Thoracic aorta (tissue), 2 donors: Measurements from ENCODE around the gene ASIC2. TPM values are rescaled to one million over a fixed set of nuclear protein-coding genes. Genes with fewer than 3 reads are reported as not detected.

Experiments used
- ATAC-seq: fragments of 150-250 bp; one replicate; pipeline ENCODE4 v1.8.0; 2017; ENCODE audit warnings: low read depth; ENCODE audit not compliant: insufficient number of reproducible peaks, low FRiP score
- DNase-seq: peaks from one replicate; pipeline ENCODE4 v3.0.0-alpha.2; 2020; ENCODE audit warnings: low spot score
- H3K27ac ChIP-seq, 2 donors: fragments of 200-600 bp; sonication (generic); 1 replicate in 1 of 2; 2 replicates in 1 of 2; pipeline ENCODE4 v1.5.1; 2016; ENCODE audit warnings: mild to moderate bottlenecking in 2 of 2, moderate library complexity in 2 of 2
- H3K27me3 ChIP-seq: fragments of 200-600 bp; sonication (generic); replicated peaks from 2 replicates; pipeline ENCODE4 v1.6.0; 2016; ENCODE audit warnings: mild to moderate bottlenecking; ENCODE audit not compliant: insufficient read depth
- H3K36me3 ChIP-seq: fragments of 200-600 bp; sonication (generic); one replicate; pipeline ENCODE4 v1.5.1; 2016
- H3K4me1 ChIP-seq, 2 donors: fragments of 200-600 bp; sonication (generic); 1 replicate in 1 of 2; 2 replicates in 1 of 2; pipeline versions ENCODE4 v1.5.1 to v1.6.0; 2016; ENCODE audit warnings: low read depth in 2 of 2, mild to moderate bottlenecking in 1 of 2; ENCODE audit not compliant: control insufficient read depth in 1 of 2
- H3K4me3 ChIP-seq: fragments of 200-600 bp; sonication (generic); 2 replicates; pipeline ENCODE4 v1.5.1; 2016; ENCODE audit warnings: mild to moderate bottlenecking
- H3K9me3 ChIP-seq: fragments of 200-600 bp; sonication (generic); 2 replicates; pipeline ENCODE4 v1.5.1; 2016
- total RNA-seq, 2 donors: library from RNA; depleted of rRNA; stranded (reverse); fragments of >200 nt; gene quantifications; one replicate each; pipeline versions ENCODE4 v1.1.0 to v1.2.3, GENCODE V29; 2016
- TF ChIP-seq, protein P1 (sequence below): fragments of 200-600 bp; sonication (generic); IDR thresholded peaks from one replicate; pipeline ENCODE4 v1.5.1; 2019; ENCODE audit warnings: antibody characterized with exemption

The ASIC2 gene
- total RNA-seq, 2 donors from 2014 or later, result 0.54 to 1.1 TPM

DNA sequence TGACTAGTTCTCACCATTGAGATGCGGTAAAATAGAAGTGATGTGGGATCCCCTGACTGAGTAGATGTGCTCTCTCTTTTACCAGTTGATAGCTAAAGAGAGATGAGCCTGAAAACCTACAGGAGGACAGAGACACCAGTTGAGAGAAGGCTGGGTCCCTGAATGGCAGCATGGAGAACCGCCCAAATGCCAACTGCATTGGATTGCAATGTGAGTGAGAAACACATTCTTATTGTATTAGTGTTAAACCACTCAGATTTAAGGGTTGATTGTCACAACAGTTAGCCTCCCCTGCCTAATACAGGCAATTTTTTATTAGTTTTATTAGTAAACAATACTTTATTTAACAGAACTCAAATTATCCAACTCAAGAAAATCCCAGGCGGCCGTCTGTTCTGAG lies 240.2 kb downstream of the ASIC2 start:
- no peaks in the 10 kb centered on the region for H3K27me3 ChIP-seq
- H3K27ac ChIP-seq, result no peak overlapping the region
- peaks cover 7 to 21% of the 10 kb centered on the region in 2 donors for H3K4me1 ChIP-seq
- H3K36me3 ChIP-seq, result no peaks in the 10 kb centered on the region
- no peak for ATAC-seq
- TF ChIP-seq, protein P1, sequence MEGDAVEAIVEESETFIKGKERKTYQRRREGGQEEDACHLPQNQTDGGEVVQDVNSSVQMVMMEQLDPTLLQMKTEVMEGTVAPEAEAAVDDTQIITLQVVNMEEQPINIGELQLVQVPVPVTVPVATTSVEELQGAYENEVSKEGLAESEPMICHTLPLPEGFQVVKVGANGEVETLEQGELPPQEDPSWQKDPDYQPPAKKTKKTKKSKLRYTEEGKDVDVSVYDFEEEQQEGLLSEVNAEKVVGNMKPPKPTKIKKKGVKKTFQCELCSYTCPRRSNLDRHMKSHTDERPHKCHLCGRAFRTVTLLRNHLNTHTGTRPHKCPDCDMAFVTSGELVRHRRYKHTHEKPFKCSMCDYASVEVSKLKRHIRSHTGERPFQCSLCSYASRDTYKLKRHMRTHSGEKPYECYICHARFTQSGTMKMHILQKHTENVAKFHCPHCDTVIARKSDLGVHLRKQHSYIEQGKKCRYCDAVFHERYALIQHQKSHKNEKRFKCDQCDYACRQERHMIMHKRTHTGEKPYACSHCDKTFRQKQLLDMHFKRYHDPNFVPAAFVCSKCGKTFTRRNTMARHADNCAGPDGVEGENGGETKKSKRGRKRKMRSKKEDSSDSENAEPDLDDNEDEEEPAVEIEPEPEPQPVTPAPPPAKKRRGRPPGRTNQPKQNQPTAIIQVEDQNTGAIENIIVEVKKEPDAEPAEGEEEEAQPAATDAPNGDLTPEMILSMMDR, result no peak
- H3K9me3 ChIP-seq, result no peaks in the 10 kb centered on the region
- no peak for DNase-seq
- H3K4me3 ChIP-seq, result no peak overlapping the region

DNA sequence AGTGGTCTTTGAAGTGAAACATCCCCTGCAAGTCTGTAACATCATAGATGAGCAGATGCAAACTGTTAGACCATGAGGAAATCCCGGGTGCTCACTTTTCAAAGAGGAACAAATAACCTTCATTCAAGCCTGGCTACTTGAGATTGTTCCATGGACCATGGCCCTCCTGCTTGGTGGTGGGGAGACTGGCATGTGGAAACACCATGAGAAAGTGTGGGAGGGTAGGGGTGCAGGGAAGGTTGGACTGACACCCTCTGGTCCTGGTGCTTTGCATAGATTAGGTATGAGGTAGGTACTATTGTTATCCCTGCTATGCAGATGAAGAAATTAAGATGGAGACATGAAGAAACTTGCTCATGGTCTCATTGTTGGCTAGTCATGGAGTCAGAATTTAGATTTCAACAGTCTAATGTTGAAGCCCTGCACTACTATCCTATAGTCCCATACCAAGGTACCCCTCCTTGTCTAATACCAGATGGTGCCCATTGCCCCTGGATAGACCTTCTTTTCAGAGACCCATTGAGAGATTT lies 242.4 kb downstream of the ASIC2 start:
- Histone ChIP-seq H3K36me3 (no peaks in the 10 kb centered on the region), H3K27ac (no peak overlapping the region), H3K4me3 (no peak overlapping the region), H3K27me3 (no peaks in the 10 kb centered on the region), H3K4me1 (peaks cover 3 to 9% of the 10 kb centered on the region in 2 donors), H3K9me3 (no peaks in the 10 kb centered on the region)
- no peak for DNase-seq
- ATAC-seq, result no peak
- TF ChIP-seq, protein P1, result no peak

DNA sequence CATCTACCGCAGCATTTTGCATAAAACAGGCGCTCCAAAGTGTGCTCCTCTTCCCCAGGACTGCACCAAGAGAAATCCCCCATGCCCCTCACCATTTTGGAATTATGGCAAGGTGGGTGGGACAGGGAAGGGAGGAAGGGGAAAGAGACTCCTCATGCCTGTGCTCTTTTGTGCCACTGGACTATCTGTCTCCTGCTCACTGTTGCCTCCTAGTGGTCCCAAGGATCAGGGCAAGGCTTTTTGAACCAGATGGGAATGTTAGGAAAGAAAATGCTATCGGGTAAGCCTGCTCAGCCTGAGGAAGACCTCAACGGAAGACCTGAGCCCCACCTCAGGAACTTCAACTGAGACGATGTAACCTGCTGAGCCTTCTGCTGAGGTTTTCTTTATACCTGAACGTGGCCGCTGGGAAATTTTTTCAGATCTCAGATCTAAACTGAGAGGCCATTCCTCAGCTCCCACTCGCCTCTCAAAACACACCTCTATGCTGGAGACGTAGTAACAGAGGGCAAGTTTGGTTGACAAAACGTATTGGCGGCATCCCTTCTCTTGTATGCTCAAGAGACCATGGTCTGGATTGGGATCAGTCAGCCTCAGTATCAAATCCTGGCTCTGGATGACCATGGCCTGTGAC lies 243.2 kb downstream of the ASIC2 start:
- peaks cover 0 to 1% of the 10 kb centered on the region in 2 donors for H3K4me1 ChIP-seq
- no peak overlapping the region for H3K4me3 ChIP-seq
- no peak for ATAC-seq

DNA sequence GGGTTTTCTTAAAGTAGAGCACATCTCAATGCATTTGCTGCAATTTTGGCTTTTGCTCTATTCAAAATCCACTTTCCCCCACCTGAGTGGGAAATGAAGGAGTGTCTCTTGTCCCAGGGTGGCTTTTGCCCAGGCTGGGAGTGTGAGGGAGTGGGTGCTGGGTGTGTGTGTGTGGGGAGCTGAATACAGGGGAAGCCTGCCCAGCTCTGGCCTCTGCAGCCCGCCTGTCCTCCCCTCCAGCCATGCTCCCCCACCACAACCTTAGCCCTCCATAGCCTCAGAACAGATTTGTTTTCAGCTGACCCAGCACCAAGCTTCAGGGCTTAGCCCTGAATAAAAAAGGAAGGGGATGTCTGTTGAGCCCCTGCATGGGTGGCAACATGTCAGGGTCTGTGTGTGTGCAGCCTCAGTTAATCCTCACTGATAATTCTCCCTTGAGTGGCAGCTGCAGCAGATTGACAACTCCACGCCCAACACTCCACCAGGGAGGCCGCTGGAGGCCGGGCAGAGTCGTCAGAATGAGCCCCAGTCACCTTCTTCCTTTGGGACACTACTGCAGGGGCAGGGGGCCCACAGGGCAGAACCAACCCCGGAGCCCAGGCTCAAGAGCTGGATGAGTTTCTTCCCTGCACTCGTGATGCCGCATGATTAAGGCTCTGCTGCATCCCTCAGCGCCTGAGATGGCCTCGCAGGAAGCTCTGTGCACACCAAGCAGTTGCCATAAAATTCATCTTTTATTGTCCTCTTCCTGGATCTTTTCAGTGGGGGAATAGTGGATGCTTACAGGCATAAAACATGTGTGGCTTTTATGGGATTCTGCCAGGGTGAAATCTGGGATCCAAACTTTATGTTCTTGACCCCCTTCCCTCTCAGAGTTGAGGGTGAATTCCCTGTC lies 246.5 kb downstream of the ASIC2 start:
- ATAC-seq, result no peak
- DNase-seq, result no peak
- no peak overlapping the region for H3K4me3 ChIP-seq
- H3K27me3 ChIP-seq, result no peaks in the 10 kb centered on the region
- no peaks in the 10 kb centered on the region for H3K4me1 ChIP-seq
- H3K27ac ChIP-seq, result no peak overlapping the region
- TF ChIP-seq, protein P1, result no peak
- H3K9me3 ChIP-seq, result no peaks in the 10 kb centered on the region
- H3K36me3 ChIP-seq, result no peaks in the 10 kb centered on the region

More for the DNA sequence above, 243.2 kb downstream of the ASIC2 start:
- no peak for DNase-seq
- no peaks in the 10 kb centered on the region for H3K36me3 ChIP-seq
- H3K27ac ChIP-seq, result no peak overlapping the region
- H3K9me3 ChIP-seq, result no peaks in the 10 kb centered on the region
- no peaks in the 10 kb centered on the region for H3K27me3 ChIP-seq
- TF ChIP-seq, protein P1, result peak; percentile 71

DNA sequence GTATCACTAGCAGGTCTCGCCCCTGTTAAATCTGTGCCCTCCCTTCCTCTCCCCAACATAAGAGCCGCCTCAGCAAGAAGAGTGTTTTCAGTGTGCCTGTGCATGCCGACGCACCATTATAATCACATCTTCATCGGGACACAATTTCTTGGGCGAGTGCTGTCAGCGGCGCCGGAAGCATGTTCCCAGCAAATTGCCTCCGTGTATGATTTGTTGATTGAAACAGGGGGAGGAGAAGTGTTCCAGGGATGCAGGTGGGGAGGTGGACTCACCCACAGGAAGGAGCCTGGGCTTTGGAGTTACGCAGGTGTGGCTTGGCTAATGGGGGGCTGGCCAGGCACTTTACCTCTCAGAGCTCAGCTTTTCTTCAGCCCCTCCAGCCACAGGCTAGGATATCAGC lies 247.9 kb downstream of the ASIC2 start:
- no peaks in the 10 kb centered on the region for H3K4me1 ChIP-seq
- no peaks in the 10 kb centered on the region for H3K9me3 ChIP-seq
- DNase-seq, result no peak
- no peak overlapping the region for H3K4me3 ChIP-seq
- H3K27me3 ChIP-seq, result no peaks in the 10 kb centered on the region
- H3K27ac ChIP-seq, result no peak overlapping the region
- H3K36me3 ChIP-seq, result no peaks in the 10 kb centered on the region
- TF ChIP-seq, protein P1, result no peak
- ATAC-seq, result no peak
